A204.1 (cell line): ENCODE data around the gene NDUFAF8.

Source experiments
- FAIRE-seq: peaks from 2 replicates; lab custom pipeline; 2012; peaks lifted over from hg19 to GRCh38; lab: Jason Lieb, UNC

NDUFAF8 gene

DNA sequence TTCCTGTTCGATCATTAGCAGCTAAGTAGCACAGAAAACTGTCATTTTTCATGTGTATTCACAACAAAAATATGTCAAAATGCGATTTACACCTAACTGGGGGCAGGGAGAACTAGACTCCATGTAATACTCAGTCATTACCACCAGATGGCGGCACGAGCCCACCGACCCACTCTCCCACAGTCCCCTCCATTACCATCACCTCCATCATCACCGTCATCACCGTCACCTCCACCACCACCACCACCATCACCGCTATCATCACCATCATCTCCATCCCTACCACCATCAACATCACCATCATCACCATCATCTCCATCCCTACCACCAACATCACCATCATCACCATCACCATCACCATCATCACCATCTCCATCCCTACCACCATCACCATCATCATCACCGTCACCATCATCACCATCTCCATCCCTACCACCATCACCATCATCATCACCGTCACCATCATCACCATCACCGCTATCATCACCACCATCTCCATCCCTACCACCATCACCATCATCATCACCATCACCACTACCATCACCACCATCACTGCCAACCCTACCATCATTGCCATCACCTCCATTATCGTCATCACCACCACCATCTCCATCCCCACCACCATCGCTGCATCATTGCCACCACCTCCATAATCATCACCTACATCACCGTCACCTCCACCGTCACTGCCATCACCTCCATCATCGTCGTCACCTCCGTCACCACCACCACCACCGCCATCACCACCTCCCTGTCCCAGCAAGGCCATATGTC, 14.4 kb downstream of the NDUFAF8 start:
- no peak for FAIRE-seq

DNA sequence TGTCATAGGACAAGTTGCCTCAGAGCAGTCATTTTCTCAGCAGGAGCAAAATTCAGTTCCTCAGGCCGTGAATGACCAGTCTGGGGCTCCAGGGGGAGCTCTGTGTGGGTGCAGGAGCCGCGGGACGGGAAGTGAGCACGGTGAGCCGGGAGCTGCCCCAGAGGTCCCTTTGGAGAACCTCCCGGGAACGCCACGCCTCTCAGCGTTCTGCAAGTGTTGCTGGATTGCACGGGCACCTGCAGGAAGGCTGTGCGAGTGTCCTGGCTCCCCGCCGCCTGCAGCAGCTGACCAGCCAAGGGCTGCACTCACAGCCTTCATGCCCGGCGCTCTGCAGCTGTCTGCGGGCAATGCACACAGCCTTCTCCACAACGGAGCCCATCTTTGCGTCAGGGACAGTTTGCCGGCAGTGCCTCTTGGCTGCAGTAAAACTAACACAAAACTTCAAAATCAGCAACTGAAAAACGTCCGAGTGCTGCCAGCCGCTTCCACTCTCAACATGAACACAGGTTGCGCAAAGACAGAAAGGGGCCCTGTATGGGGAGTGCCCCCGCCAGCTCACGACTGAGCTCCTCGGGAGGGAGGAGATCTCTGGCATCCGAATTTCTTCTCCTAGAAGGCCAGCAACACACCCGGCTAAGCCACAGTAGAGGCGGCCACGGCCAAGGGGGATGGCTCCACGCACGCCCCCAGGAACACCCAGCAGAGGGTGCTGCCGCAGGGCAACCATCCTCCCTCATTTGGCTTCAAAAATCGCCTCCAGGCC, 16.0 kb downstream of the NDUFAF8 start:
- no peak for FAIRE-seq

- FAIRE-seq, result no peak
These were observed 17.5 kb downstream of the NDUFAF8 start for GRCh38 chr17:81256616-81257015.

DNA sequence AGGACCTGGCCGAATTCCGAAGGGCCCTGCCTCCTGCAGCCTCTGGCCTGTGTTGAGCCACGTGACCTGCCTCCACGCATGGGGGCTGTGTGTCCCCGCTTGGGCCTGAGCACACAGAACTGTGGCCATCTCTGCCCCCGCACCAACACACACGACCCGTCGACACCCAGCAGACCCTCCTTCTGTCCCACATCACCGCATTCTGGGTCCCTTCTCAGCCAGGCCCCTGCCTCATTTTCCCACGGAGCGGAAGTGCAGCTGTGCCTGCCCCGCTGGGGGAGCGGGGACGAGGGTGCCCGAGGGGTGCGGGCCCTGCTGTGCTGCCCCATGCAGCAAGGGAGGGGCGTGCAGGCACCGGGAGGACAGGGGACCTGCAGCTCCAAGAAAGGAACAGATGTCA, 18.4 kb downstream of the NDUFAF8 start:
- no peak for FAIRE-seq

DNA sequence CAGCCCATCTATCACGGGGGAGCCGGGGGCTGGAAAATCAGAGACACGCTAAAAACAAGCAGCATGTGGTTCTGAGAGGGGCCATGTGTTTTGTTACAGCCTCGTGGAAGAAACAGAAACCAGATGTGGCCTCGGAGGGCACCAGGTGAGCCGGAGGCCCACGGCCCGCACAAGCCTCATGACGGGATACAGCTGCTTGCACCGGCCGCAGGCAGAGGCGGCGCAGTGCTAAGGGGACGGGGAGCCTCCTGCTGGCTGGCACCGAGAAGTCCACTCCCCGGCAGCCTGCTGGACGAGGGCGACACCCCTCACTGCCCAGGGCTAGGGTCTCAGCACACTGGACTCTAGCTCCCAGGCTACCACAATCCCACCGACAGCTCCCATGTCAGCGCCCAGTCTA, 19.2 kb downstream of the NDUFAF8 start:
- FAIRE-seq, result no peak

DNA sequence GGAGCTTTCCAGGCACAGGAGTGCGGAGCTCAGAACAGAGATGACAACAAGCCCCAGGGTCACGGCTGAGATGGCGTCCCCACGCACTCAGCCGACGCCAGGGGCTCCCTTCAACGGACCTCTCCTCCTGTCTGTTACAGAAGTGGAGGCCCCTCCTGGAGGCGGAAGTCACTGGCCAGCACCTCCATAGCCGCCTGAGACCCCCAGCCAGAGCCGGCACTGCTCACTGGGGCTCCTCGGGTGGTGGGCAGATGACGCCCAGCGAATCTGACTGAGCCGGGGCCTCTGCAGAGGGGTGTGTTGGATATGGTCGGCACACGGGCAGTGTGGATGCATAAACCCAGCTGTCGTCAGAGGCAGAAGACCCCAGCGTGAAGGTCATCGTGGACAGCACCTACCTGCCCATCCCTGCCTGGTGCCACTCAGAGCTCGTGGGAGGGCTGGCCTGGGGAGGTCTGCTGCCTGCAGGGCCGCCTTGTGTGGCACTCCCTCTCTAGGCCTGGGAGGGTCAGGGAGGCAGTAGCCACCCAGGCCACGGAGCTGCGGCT, 20.0 kb downstream of the NDUFAF8 start:
- no peak for FAIRE-seq

DNA sequence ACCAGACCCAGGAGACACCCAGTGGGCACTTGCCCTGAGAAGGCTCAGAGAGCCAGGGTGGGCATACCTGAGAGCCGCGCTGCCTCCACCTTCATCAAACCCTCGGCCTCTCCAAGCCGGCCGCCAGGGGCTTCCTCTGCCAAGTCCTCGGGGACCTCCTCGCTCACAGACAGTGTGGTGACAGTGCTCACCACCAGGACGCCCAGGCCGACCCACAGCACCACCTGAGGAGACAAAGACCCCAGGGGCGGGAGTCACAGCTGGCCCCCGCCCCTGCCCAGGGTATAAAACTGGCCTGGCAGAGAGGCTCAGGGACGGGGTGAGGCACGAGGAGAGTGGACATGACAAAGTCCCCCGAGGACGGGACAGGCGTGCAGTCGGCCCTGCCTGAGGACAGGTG, 21.1 kb downstream of the NDUFAF8 start:
- no peak for FAIRE-seq

DNA sequence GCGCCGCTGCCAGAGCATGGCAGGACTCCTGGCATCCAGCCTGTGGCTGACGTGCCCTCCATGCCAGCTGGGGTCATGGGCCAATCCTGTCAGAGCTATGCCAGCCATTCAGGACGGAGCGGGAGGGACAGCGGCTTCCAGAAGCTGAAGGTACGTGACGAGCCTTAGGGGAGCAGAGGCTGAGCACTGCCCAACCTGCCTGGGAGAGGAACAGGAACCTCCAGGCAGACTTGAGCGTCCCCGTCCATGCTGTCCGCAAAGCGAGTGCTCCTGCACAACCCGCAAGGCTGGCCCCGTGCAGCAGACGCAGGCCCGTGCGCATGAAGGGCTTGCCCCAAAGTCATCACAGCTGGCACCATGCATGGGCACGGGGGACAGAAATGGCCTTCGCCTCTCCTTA, 21.5 kb downstream of the NDUFAF8 start:
- no peak for FAIRE-seq

DNA sequence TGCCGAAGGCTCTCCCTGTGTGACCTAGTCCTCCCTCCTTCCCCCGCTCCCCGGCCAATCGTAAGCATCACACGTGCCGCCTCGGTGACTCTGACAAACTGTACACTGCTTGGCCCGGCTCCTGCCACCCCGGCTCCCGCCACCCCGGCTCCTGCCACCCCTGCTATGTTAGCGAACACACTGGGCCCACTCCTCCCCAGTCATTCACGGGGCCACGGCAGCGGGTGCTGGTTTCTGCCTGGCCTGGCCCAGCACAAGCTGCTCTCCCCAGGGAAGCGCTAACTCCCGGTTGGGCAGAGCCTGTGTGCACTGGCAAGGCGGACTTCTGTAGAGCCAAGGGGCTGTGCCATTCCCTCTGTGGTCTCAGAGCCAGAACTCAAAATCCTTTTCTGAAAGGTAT, 22.0 kb downstream of the NDUFAF8 start:
- FAIRE-seq, result no peak

DNA sequence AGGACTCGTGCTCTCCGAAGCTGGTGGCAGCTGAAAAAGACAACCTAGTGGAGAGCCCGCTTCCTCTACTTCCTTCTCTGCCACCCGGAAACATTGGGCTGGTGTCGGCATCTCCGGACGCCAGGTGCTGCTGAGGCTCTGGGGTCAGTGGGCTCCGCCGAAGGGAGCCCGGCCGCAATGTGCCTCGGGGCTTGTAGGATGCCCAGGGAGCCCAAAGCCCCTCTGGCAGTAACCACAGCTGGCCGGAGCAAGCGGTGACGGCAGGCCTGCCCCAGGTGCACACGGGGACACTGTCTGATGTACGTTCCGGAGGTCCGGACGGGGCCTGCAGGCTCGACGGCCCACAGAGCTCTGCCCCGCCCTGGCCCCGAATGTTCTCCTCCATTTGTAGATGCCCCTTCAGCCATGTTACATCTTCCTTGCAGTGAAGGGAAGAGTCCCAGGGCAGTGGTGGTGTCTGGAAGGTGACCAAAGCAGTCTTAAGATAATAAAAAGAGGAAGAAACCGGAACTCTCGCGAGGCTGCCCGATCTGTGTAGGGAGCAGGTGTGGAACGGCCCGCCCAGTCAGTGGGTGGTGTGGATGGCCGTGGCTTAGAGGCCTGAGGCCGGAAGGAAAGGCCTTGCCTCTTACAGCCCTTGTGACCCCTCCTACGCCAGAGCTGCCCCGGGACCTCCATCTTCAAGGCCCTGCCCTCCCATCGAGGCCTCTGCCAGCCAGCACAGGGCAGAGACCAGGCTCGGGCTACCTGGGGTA, 22.6 kb downstream of the NDUFAF8 start:
- FAIRE-seq, result no peak

DNA sequence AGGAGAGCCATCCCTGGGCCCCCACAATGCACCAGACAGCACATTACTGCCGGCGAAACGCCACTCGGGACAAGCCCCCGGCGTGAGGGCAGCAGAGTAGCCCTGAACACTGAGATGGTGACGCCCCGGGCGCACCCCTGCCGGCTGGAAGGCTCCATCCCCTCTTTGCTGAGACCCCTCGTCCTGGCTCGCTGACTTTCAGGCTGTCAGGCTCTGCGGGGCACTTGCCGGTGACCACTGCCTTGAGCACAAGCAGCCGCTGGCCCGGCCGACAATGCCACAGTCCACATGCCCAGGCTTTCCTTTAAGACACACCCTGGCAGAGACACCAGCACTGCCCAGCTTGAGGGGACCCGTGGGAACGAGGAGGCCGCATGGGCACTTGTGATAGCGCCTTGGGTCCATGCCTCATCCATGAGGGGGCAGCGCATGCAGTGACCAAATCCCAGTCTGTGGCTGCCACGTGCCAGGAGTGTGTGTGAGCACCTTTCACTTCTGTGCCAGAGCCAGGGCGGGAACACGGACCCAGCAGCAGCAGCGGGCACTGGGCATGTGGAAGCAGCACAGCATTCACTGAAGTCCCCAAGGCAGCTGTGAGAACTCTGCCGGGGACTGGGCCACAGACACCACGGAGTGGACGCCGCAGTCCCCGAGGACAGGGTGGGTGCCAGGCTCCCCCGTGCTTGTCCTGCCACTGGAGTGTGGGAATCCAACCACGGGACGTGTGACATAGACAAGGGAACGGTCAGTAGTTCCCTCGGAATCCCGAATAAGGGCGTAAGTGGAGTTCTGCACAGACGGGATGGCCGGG, 24.5 kb downstream of the NDUFAF8 start:
- FAIRE-seq, result no peak

DNA sequence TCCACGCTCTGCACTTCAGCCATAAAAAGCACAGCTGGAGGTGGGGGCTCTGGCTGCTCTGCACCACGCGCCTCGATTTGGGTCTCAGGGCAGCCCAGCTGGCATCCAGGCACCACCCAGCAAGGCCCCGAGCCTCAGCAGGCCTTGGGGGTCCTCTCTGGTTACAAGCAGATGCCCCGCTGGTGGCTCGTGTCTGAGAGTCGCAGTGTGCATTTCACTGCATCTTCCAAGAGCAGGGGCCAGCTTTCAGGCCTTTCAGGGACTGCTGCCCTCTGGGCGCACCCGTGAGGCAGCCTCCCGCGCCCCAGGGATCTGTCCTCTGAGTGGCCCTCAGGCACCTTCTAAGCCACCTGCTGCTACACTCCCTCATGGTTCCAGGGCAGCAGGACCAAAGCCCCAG, 25.5 kb downstream of the NDUFAF8 start:
- FAIRE-seq, result no peak

DNA sequence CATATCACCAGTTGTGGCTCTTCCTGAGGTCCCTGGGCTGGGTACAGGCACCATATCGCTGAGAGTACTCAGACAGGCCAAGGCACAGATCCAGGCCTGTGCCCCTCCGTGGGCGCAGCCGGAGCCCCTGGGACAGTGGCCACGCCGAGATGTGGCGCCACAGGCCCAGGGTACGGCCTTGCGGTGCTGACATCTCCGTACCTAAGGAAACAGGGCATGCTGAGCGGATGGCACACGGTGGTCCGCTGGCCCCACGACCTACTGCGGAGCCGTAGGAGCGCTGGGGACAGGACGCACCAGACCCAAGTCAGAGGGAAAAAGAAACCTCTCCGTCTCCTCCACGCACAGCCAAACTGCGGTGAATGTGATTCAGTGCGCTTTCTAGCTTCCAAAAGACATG, 26.5 kb downstream of the NDUFAF8 start:
- no peak for FAIRE-seq

- FAIRE-seq, result no peak
These were observed 28.4 kb downstream of the NDUFAF8 start for GRCh38 chr17:81267390-81268067.

DNA sequence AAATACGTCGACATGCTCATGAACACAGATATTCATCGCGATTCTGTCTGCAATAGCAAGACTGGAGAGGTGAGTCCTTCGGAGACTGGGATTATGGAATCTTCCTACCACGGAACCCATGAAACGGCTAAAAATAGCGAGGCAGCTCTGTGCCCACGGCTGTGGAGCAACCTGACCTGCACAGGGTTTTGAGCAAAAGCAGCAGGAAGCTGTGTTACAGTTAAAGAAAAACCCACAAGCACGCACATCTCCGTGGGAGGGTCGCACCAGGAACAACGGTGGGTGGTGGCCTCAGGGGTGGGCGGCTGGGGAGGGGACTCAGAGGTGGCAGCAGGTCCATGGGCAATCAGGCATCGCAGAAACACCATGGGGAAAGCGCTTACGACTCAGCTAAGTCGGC, 31.2 kb downstream of the NDUFAF8 start:
- FAIRE-seq, result no peak

GRCh38 chr17:81271226-81271625, 32.1 kb downstream of the NDUFAF8 start:
- no peak for FAIRE-seq

DNA sequence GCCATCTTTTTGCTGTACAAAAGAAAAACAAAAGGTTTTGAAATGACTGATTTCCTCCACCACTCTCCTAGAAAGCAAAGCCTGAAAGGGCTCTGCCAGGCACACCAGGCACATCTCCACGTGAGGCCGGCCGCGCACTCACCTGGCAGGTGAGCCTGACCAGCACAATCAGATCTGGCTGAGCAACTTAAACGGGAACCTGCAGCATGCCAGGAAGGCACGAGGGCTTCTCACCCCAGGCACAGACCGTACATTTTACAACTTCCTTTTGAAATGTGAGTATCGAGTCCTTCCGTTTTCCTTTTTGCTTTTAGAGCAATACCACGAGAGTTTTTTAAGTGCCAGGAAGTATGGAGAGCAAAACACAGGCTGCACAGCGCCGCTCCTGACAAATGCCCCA, 33.5 kb downstream of the NDUFAF8 start:
- FAIRE-seq, result no peak

DNA sequence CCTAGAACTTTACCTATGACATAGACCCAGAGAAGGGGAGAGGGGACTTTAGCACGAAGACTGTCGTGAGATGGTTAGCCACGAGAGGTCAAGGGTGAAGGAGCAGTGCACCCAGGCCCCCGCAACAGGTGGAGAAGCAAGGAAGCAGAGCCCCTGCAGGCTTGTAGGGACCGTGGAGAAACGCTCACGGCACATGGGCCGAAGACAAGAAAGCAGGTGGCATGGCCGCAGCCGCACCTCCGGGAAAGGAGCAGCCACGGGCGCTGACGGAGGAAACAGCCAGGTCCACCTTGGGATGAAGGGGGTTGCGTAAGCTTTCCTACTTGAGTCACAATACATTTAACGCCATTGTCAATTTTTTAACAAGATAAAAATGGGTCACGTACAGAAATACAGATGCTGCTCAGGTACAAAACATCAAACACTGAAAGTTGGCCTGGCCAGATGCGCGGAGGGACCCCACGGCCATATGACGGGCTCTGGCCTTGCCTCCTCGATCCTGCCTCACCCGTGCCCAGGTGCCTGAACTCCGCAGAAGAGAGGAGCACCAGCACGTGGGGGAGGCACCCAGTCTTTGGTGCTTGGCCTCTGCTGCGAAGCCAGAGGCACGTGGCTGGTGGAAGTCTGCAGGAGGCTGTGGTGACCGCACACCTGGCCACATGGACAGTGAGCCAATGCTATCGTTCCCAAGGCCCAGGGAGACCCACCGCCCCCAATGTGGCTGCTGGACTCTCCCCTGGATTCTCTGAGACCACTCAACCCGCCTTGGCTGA, 34.8 kb downstream of the NDUFAF8 start:
- no peak for FAIRE-seq

DNA sequence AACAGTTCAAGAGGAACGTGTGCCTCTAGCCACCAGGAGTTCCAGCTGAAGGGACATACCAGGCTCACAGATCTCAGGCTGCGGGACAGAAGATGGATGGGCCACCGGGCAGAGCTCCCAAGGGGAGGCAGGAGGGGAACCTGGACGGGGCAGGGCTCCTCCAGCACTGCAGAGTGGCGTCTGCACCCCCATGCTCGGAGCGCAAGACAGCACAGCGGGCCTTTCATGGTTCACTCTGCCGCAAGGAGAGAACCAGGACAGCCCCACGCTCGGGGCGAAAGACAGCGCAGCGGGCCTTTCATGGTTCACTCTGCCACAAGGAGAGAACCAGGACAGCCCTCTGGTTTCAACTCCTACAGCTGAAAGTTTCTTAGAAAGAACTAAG, 35.3 kb downstream of the NDUFAF8 start:
- FAIRE-seq, result no peak

DNA sequence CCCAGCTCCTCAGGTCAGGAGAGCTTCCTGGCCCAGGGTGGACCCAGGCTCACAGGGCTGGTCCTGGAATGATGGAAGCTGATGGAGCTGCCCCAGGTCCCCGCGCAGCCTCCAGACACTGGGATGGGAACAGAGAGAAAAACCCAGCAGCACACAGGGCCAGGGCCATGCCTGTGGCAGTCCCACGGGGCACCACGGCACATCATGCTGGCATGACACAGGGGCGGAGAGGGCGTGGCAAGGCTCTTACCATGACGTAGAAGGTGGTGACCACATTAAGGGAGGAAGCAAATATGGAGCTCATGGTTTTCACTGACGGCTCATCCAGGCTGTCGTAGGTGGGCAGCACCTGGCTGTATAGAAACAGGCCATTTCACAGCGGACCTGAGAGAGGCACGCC, 37.7 kb downstream of the NDUFAF8 start:
- FAIRE-seq, result no peak

GRCh38 chr17:81277421-81277820, 38.3 kb downstream of the NDUFAF8 start:
- no peak for FAIRE-seq
